K562 (cell line): ENCODE results near the gene SLC15A3. TPM values are rescaled to one million over a fixed set of nuclear protein-coding genes. Genes with fewer than 3 reads are reported as not detected.

Experiments used
- ATAC-seq: fragments of 200-7000 bp; cut with Tn5 transposase; 3 replicates; pipeline ENCODE4 v1.9.1; 2020; ENCODE audit warnings: moderate library complexity
- BruUV-seq: library from RNA; stranded (reverse); fragments of 400-500 nt; replicated peaks from 2 replicates; lab custom pipeline; 2021; lab: Mats Ljungman, UMichigan
- CTCF ChIA-PET: fragments of 300-600 bp; formaldehyde crosslinking; extraction: SDS; loops from one replicate; lab custom pipeline; 2021; ENCODE audit warnings: low intra/inter-chr PET ratio; lab: Yijun Ruan, JAX
- POLR2A ChIA-PET: fragments of 300-600, 350-650 bp; sonication (Branson Sonifier 250); formaldehyde crosslinking; extraction: SDS; loops from one replicate; lab custom pipeline; 2021; ENCODE audit warnings: antibody characterized with exemption, inconsistent platforms; lab: Yijun Ruan, JAX
- DNase-seq, 4 experiments: peaks; one replicate each; pipeline versions ENCODE4 v3.0.0 to v3.0.0-alpha.2; 2011 to 2018; ENCODE audit warnings: low spot score in 3 of 4, mixed read lengths in 3 of 4; ENCODE audit errors: extremely low read depth in 1 of 4
- FAIRE-seq: peaks from 2 replicates; lab custom pipeline; 2011; peaks lifted over from hg19 to GRCh38; lab: Jason Lieb, UNC
- H2AFZ ChIP-seq: 2 replicates; pipeline ENCODE4 v1.6.0; 2011; ENCODE audit warnings: low read depth, low read length, control low read depth, inconsistent platforms
- H3K27ac ChIP-seq: fragments of 200-600 bp; 3 replicates; pipeline ENCODE4 v1.8.0; 2011; ENCODE audit warnings: low read depth, mild to moderate bottlenecking, control low read depth, inconsistent platforms, low read length, moderate library complexity, mixed read lengths; ENCODE audit errors: extremely low read depth
- H3K27me3 ChIP-seq, 2 experiments: fragments of 300-600 bp in 1 of 2; 2 replicates in 1 of 2; 3 replicates in 1 of 2; pipeline versions ENCODE4 v1.6.0 to v1.8.0; 2011; ENCODE audit warnings: inconsistent platforms in 2 of 2, low read length in 2 of 2, mild to moderate bottlenecking in 1 of 2, mixed read lengths in 1 of 2, moderate library complexity in 1 of 2; ENCODE audit not compliant: control insufficient read depth in 2 of 2, insufficient read depth in 2 of 2
- H3K36me3 ChIP-seq: fragments of 300-600 bp; 3 replicates; pipeline ENCODE4 v1.8.0; 2011; ENCODE audit warnings: mild to moderate bottlenecking, low read length, inconsistent platforms; ENCODE audit not compliant: control insufficient read depth, insufficient read depth
- H3K4me1 ChIP-seq, 2 experiments: fragments of 200-600 bp in 1 of 2; replicated peaks in 1 of 2; 2 replicates in 1 of 2; 3 replicates in 1 of 2; pipeline versions ENCODE4 v1.5.1 to v1.8.0; 2011; ENCODE audit warnings: inconsistent platforms in 2 of 2, low read length in 2 of 2, mild to moderate bottlenecking in 1 of 2, mixed read lengths in 1 of 2, moderate library complexity in 1 of 2; ENCODE audit not compliant: control insufficient read depth in 2 of 2, insufficient read depth in 2 of 2
- H3K4me2 ChIP-seq: 2 replicates; pipeline ENCODE4 v1.6.1; 2011; ENCODE audit warnings: low read length, control low read depth, inconsistent platforms, mixed read lengths; ENCODE audit not compliant: insufficient read depth
- H3K4me3 ChIP-seq: fragments of 200-600 bp; sonication (generic), shearing (Covaris generic); 2 replicates; pipeline ENCODE4 v1.5.1; 2016; ENCODE audit warnings: control low read depth, inconsistent platforms
- H3K79me2 ChIP-seq: fragments of 200-600 bp; 3 replicates; pipeline ENCODE4 v1.8.0; 2011; ENCODE audit warnings: low read length, inconsistent platforms; ENCODE audit not compliant: control insufficient read depth, insufficient read depth
- H3K9ac ChIP-seq, 2 experiments: 2 replicates each; pipeline versions ENCODE4 v1.6.0 to v1.6.1; 2011; ENCODE audit warnings: low read depth in 2 of 2, low read length in 2 of 2, control low read depth in 1 of 2, inconsistent platforms in 1 of 2, mild to moderate bottlenecking in 1 of 2, mixed read lengths in 1 of 2; ENCODE audit not compliant: insufficient read depth in 1 of 2
- H3K9me1 ChIP-seq: one replicate; pipeline ENCODE4 v1.6.0; 2011; ENCODE audit warnings: inconsistent platforms, mild to moderate bottlenecking, low read length, moderate library complexity; ENCODE audit not compliant: control insufficient read depth, insufficient read depth
- H3K9me3 ChIP-seq: replicated peaks from 2 replicates; pipeline ENCODE4 v1.5.1; 2011; ENCODE audit warnings: low read depth, low read length, inconsistent platforms; ENCODE audit not compliant: control insufficient read depth, insufficient read depth
- H4K20me1 ChIP-seq: replicated peaks from 2 replicates; pipeline ENCODE4 v1.6.1; 2011; ENCODE audit warnings: low read length, inconsistent platforms, mixed read lengths; ENCODE audit not compliant: control insufficient read depth, insufficient read depth
- CTCF ChIP-seq, 3 experiments: IDR thresholded peaks in 2 of 3; conservative IDR thresholded peaks in 1 of 3; 2 replicates each; pipeline ENCODE4 v1.5.1; 2011 to 2012; ENCODE audit warnings: low read length in 3 of 3, mild to moderate bottlenecking in 3 of 3, control low read depth in 2 of 3, improper control_type of control experiment in 1 of 3, inconsistent platforms in 1 of 3, low read depth in 1 of 3, mixed read lengths in 1 of 3, moderate library complexity in 1 of 3; ENCODE audit not compliant: insufficient read depth in 2 of 3
- DEAF1 ChIP-seq: fragments of 450-650 bp; formaldehyde crosslinking; IDR thresholded peaks from 2 replicates; pipeline ENCODE4 v1.4.0; 2020; ENCODE audit warnings: mild to moderate bottlenecking, moderate library complexity
- MAZ ChIP-seq, 2 experiments: fragments of 450-650 bp in 1 of 2; sonication (generic) in 1 of 2; formaldehyde crosslinking; IDR thresholded peaks in 1 of 2; conservative IDR thresholded peaks in 1 of 2; 2 replicates each; pipeline versions ENCODE4 v1.4.0 to v1.5.0; 2020; ENCODE audit warnings: mild to moderate bottlenecking in 1 of 2, missing genetic modification reagents in 1 of 2
- OTX1 ChIP-seq: fragments of 450-650 bp; formaldehyde crosslinking; IDR thresholded peaks from 2 replicates; pipeline ENCODE4 v1.4.0; 2022; ENCODE audit warnings: mild to moderate bottlenecking
- RAD21 ChIP-seq, 2 experiments: fragments of 250-450 bp in 1 of 2; fragments of 450-650 bp in 1 of 2; sonication (Bioruptor Pico) in 1 of 2; formaldehyde crosslinking in 1 of 2; IDR thresholded peaks in 1 of 2; conservative IDR thresholded peaks in 1 of 2; 2 replicates each; pipeline versions ENCODE4 v1.4.0 to v1.8.0; 2020 to 2022; ENCODE audit warnings: mild to moderate bottlenecking in 2 of 2, moderate library complexity in 1 of 2
- REST ChIP-seq, 2 experiments: fragments of 450-650 bp; formaldehyde crosslinking in 1 of 2; IDR thresholded peaks; 2 replicates each; pipeline versions ENCODE4 v1.4.0 to v1.6.1; 2014 to 2020; ENCODE audit warnings: mild to moderate bottlenecking in 2 of 2, borderline replicate concordance in 1 of 2, low read depth in 1 of 2
- SMARCA4 ChIP-seq: fragments of 450-650 bp; IDR thresholded peaks from 2 replicates; pipeline ENCODE4 v1.6.1; 2016
- STAG1 ChIP-seq: sonication (generic); formaldehyde crosslinking; IDR thresholded peaks from 2 replicates; pipeline ENCODE4 v1.5.0; 2020; ENCODE audit warnings: missing genetic modification reagents, borderline replicate concordance
- ZNF146 ChIP-seq: IDR thresholded peaks from one replicate; pipeline ENCODE4 v1.6.1; 2018; ENCODE audit warnings: missing compliant biosample characterization; ENCODE audit not compliant: unreplicated experiment
- WGBS: fragments of 100-300 bp; shearing (Covaris generic); methylation state at CpG from one replicate; pipeline ENCODE4 v1.1.6; 2016; ENCODE audit warnings: low coverage, mixed read lengths; ENCODE audit not compliant: insufficient coverage; ENCODE audit errors: missing lambda C conversion rate; 5-methylcytosine and 5-hydroxymethylcytosine counted together
- in situ Hi-C: fragments of 300-500 bp; cut with MboI; formaldehyde crosslinking; loops from 4 replicates; pipeline ENCODE4 v1.15.0; 2018; ENCODE audit warnings: inconsistent platforms, mixed read lengths
- intact Hi-C: fragments of 100-400 bp; cut with micrococcal nuclease; formaldehyde crosslinking; loops from 2 replicates; pipeline ENCODE4 v1.14.2; 2022
- polyA plus RNA-seq, 8 experiments: library from polyadenylated mRNA; depleted of rRNA in 4 of 8; stranded (reverse) in 5 of 8; unstranded in 3 of 8; fragments of >200 nt; fragmentation: Nextera tagmentation in 2 of 8; fragmentation: Illumina TruSeq in 1 of 8; extraction: Ambion mirVana in 2 of 8; extraction: Trizol in 1 of 8; gene quantifications; 2 replicates each; pipeline versions ENCODE4 v1.2.1 to v1.2.3, GENCODE V29; 2011 to 2014; ENCODE audit warnings: inconsistent platforms in 1 of 8, missing spikeins in 1 of 8
- total RNA-seq, 7 experiments: library from RNA; depleted of rRNA in 6 of 7; stranded (reverse); fragments of >200 nt in 6 of 7; fragmentation: Illumina TruSeq in 2 of 7; extraction: Trizol in 2 of 7; gene quantifications; 2 replicates each; pipeline versions ENCODE4 v1.2.1 to v1.2.3, GENCODE V29; 2011 to 2021; ENCODE audit warnings: low replicate concordance in 1 of 7

The SLC15A3 gene
- total and polyA plus RNA-seq, 9 of the 15 experiments (the other 6 are each of a cell fraction or from before 2014, with no cell fraction given), result 0.07 to 0.27 TPM; not detected in 7

DNA sequence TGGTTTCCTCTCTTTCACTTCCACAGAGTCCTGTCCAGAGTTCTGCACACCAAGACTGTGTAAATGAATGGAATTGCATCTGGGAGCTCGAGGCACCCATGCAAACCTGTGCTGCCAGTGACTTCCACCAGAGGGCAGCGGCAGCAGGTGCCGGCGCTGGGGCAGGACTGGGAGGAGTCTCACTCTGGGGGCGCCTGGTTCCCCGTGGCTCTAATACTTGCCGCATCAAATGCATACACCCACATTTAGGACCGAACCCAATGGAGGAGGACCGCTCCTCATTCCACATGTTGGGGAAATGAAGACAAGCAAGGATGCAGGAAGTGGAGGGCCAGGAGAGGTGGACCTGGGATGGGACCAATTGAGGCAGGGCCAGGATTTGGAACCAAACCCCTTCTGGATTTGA lies 18.4 kb upstream of the SLC15A3 start:
- H3K79me2 ChIP-seq, result no peaks in the 10 kb centered on the region
- H2AFZ ChIP-seq, result no peak overlapping the region
- ChIA-PET CTCF (interaction anchor here (0.6 to 2.0 kb wide), 5 partner anchors 25 to 217 kb away, joined by 3 to 14 read pairs (median 4); no protein-coding TSS in a partner anchor), POLR2A (interaction anchor here (0.5 to 1.5 kb wide), 3 partner anchors 12 to 166 kb away, joined by 3 read pairs; no protein-coding TSS in a partner anchor)
- WGBS, result under 1% methylated on average over 9 of the region's 9 CpGs
- in situ Hi-C loops (no loop called here), intact Hi-C loops (loop anchor here (1.0 kb wide), 2 partner anchors 159 to 203 kb away; no protein-coding TSS in a partner anchor)
- DNase-seq (peak; percentile 64 to 70 (median 70)), ATAC-seq (peak; percentile 97), FAIRE-seq (peak; percentile 71)
- H3K9me3 ChIP-seq, result no peaks in the 10 kb centered on the region
- peaks cover 24 to 57% of the 10 kb centered on the region in 2 experiments for H3K27me3 ChIP-seq
- no peak overlapping the region for H3K9ac ChIP-seq
- no peak overlapping the region for H3K4me2 ChIP-seq
- no peaks in the 10 kb centered on the region for H4K20me1 ChIP-seq
- BruUV-seq, result no TSS peak
- no peaks in the 10 kb centered on the region for H3K36me3 ChIP-seq
- H3K9me1 ChIP-seq, result no peaks in the 10 kb centered on the region
- H3K4me1 ChIP-seq, result peaks cover 0 to 4% of the 10 kb centered on the region in 2 experiments; a peak in 1 of 5 replicates
- no peak overlapping the region for H3K4me3 ChIP-seq
- H3K27ac ChIP-seq, result no peak overlapping the region
- TF ChIP-seq RAD21 (CRISPR knock-in tag; conservative IDR thresholded peaks at IDR 0.05 in 1 of 2, IDR thresholded peaks at IDR 0.05 in 1 of 2) (peak; percentile 73 to 83), ZNF146 (no peak), DEAF1 (peak; percentile 59), CTCF (IDR thresholded peaks at IDR 0.05 in 2 of 3, conservative IDR thresholded peaks at IDR 0.05 in 1 of 3; ENCODE audit: insufficient read depth in 2 of 3, low read depth in 1 of 3, low read length in 3 of 3) (peak; percentile 79 to 91 (median 88)), MAZ (CRISPR knock-in tag; conservative IDR thresholded peaks at IDR 0.05 in 1 of 2, IDR thresholded peaks at IDR 0.05 in 1 of 2) (0 out of 4 replicates have a peak, but pooled peaks have one; percentile 32 to 38), STAG1 (CRISPR knock-in tag) (peak; percentile 51; the same call in 1 of the 2 replicates), REST (IDR thresholded peaks at IDR 0.05; ENCODE audit: borderline replicate concordance) (peak; percentile 76), REST (CRISPR knock-in tag; IDR thresholded peaks at IDR 0.05; ENCODE audit: low read depth) (no peak), SMARCA4 (no peak), OTX1 (CRISPR knock-in tag) (no peak)
